ENCODE results near the gene STC2.

Gene STC2

GRCh38 chr5:173328844-173329490, 753 bp upstream of the STC2 start:
- peak in 1 of 5 experiments; percentile 35 for DNase-seq

- peak in 1 of 5 experiments; percentile 18 for DNase-seq
These were observed 898 bp downstream of the STC2 start for GRCh38 chr5:173327084-173327947.

- DNase-seq: no peak
These were observed 1.7 kb downstream of the STC2 start for GRCh38 chr5:173326501-173326960.

GRCh38 chr5:173325091-173325698, 3.0 kb downstream of the STC2 start:
- DNase-seq: no peak

GRCh38 chr5:173324115-173325001, 3.9 kb downstream of the STC2 start:
- no peak for DNase-seq

- no peak for DNase-seq
These were observed 4.5 kb downstream of the STC2 start for GRCh38 chr5:173323799-173324114.

GRCh38 chr5:173323106-173323798, 5.0 kb downstream of the STC2 start:
- no peak for DNase-seq

- no peak for DNase-seq
These were observed 6.3 kb downstream of the STC2 start for GRCh38 chr5:173321886-173322285.

GRCh38 chr5:173320259-173320658, 8.0 kb downstream of the STC2 start:
- DNase-seq: no peak

- DNase-seq: no peak
These were observed 8.6 kb downstream of the STC2 start for GRCh38 chr5:173319646-173320045.

GRCh38 chr5:173318881-173319620, 9.2 kb downstream of the STC2 start:
- no peak for DNase-seq

GRCh38 chr5:173318330-173318729, 9.9 kb downstream of the STC2 start:
- DNase-seq: no peak

- DNase-seq: no peak
These were observed 10.4 kb downstream of the STC2 start for GRCh38 chr5:173317852-173318251.

GRCh38 chr5:173317091-173317730, 11.0 kb downstream of the STC2 start:
- no peak for DNase-seq

- DNase-seq: no peak
These were observed 11.7 kb downstream of the STC2 start for GRCh38 chr5:173316339-173317020.

- DNase-seq: no peak
These were observed 12.5 kb downstream of the STC2 start for GRCh38 chr5:173315495-173316338.

- DNase-seq: no peak
These were observed 13.9 kb downstream of the STC2 start for GRCh38 chr5:173314166-173314952.

GRCh38 chr5:173313351-173313801, 14.8 kb downstream of the STC2 start:
- no peak for DNase-seq
